SK-N-SH (cell line): ENCODE results near the gene ABLIM1. TPM values are rescaled to one million over a fixed set of nuclear protein-coding genes. Genes with fewer than 3 reads are reported as not detected.

Experiments used
- CTCF ChIA-PET: fragments of 300-600, 350-600 bp; formaldehyde crosslinking; extraction: SDS; loops from one replicate; lab custom pipeline; 2021; lab: Yijun Ruan, JAX
- POLR2A ChIA-PET: fragments of 350-600 bp; sonication (Branson Sonifier 250); formaldehyde crosslinking; extraction: SDS; loops from one replicate; lab custom pipeline; 2020; ENCODE audit warnings: antibody characterized with exemption, inconsistent platforms; lab: Yijun Ruan, JAX
- DNase-seq: peaks from one replicate; pipeline ENCODE4 v3.0.0; 2012
- H2AFZ ChIP-seq: fragments of 200-600 bp; sonication (generic); 2 replicates; pipeline ENCODE4 v1.8.1; 2016; ENCODE audit warnings: antibody characterized with exemption, mild to moderate bottlenecking, low read depth
- H3F3A ChIP-seq: fragments of 200-600 bp; sonication (generic); replicated peaks from 2 replicates; pipeline ENCODE3; 2016; ENCODE audit warnings: antibody characterized with exemption, mild to moderate bottlenecking; ENCODE audit not compliant: insufficient read depth
- H3K27ac ChIP-seq, 2 experiments: fragments of 200-500 bp in 1 of 2; fragments of 200-600 bp in 1 of 2; sonication (Bioruptor generic) in 1 of 2; sonication (generic), shearing (Covaris generic) in 1 of 2; 2 replicates each; pipeline versions ENCODE4 v1.5.1 to v1.6.1; 2014 to 2016; ENCODE audit warnings: low read depth in 2 of 2, inconsistent platforms in 1 of 2, low read length in 1 of 2, mild to moderate bottlenecking in 1 of 2, mixed read lengths in 1 of 2
- H3K27me3 ChIP-seq: fragments of 200-600 bp; sonication (generic), shearing (Covaris generic); 2 replicates; pipeline ENCODE4 v1.6.1; 2016; ENCODE audit warnings: mixed run types; ENCODE audit not compliant: insufficient read depth
- H3K36me3 ChIP-seq, 2 experiments: fragments of 200-500 bp in 1 of 2; fragments of 200-600 bp in 1 of 2; sonication (Bioruptor generic) in 1 of 2; sonication (generic) in 1 of 2; replicated peaks in 1 of 2; 2 replicates each; pipeline versions ENCODE3 to v1.5.1; 2014 to 2016; ENCODE audit warnings: low read length in 1 of 2, mild to moderate bottlenecking in 1 of 2; ENCODE audit not compliant: insufficient read depth in 2 of 2, control insufficient read depth in 1 of 2
- H3K4me1 ChIP-seq, 2 experiments: fragments of 200-500 bp in 1 of 2; fragments of 200-600 bp in 1 of 2; sonication (Bioruptor generic) in 1 of 2; sonication (generic), shearing (Covaris generic) in 1 of 2; 2 replicates each; pipeline versions ENCODE4 v1.5.1 to v1.6.1; 2014 to 2016; ENCODE audit warnings: low read depth in 1 of 2, low read length in 1 of 2, mixed run types in 1 of 2; ENCODE audit not compliant: insufficient read depth in 2 of 2, control insufficient read depth in 1 of 2
- H3K4me2 ChIP-seq: fragments of 200-600 bp; sonication (generic), shearing (Covaris generic); 2 replicates; pipeline ENCODE4 v1.6.1; 2017; ENCODE audit warnings: mixed run types
- H3K4me3 ChIP-seq, 2 experiments: fragments of 200-500 bp in 1 of 2; fragments of 200-600 bp in 1 of 2; sonication (Bioruptor generic) in 1 of 2; sonication (generic), shearing (Covaris generic) in 1 of 2; 2 replicates each; pipeline versions ENCODE4 v1.5.1 to v1.8.1; 2014 to 2016; ENCODE audit warnings: low read depth in 2 of 2, inconsistent platforms in 1 of 2, low read length in 1 of 2, mild to moderate bottlenecking in 1 of 2, mixed read lengths in 1 of 2, moderate library complexity in 1 of 2
- H3K79me2 ChIP-seq: fragments of 200-600 bp; sonication (generic); 2 replicates; pipeline ENCODE4 v1.8.1; 2017; ENCODE audit warnings: mild to moderate bottlenecking; ENCODE audit not compliant: insufficient read depth
- H3K9ac ChIP-seq: fragments of 200-600 bp; sonication (generic); 2 replicates; pipeline ENCODE4 v1.6.1; 2017; ENCODE audit warnings: mixed run types
- H3K9me2 ChIP-seq: fragments of 200-600 bp; sonication (generic); 2 replicates; pipeline ENCODE4 v1.6.1; 2017; ENCODE audit warnings: mixed run types
- H3K9me3 ChIP-seq: fragments of 200-600 bp; sonication (generic); 2 replicates; pipeline ENCODE4 v1.6.1; 2017; ENCODE audit warnings: mixed run types, mild to moderate bottlenecking, moderate library complexity
- H4K20me1 ChIP-seq: fragments of 200-600 bp; sonication (generic); 2 replicates; pipeline ENCODE4 v1.6.1; 2017; ENCODE audit warnings: mild to moderate bottlenecking, mixed run types; ENCODE audit not compliant: insufficient read depth
- GABPA ChIP-seq: IDR thresholded peaks from 2 replicates; pipeline ENCODE4 v1.4.0; 2012; ENCODE audit warnings: low read depth, mild to moderate bottlenecking
- GATA2 ChIP-seq: sonication (generic); formaldehyde crosslinking; IDR thresholded peaks from 2 replicates; pipeline ENCODE4 v1.5.0; 2020; ENCODE audit warnings: mild to moderate bottlenecking, missing genetic modification reagents
- JUND ChIP-seq: IDR thresholded peaks from 2 replicates; pipeline ENCODE4 v1.4.0; 2012
- MXI1 ChIP-seq: IDR thresholded peaks from 2 replicates; pipeline ENCODE4 v1.6.1; 2012; ENCODE audit warnings: mild to moderate bottlenecking, low read depth, low read length, improper control_type of control experiment
- POLR2AphosphoS5 ChIP-seq: IDR thresholded peaks from 2 replicates; pipeline ENCODE4 v1.6.1; 2012; ENCODE audit warnings: low read depth, low read length
- RAD21 ChIP-seq: IDR thresholded peaks from 2 replicates; pipeline ENCODE4 v1.6.1; 2012; ENCODE audit warnings: mild to moderate bottlenecking, low read length
- RXRA ChIP-seq: IDR thresholded peaks from 2 replicates; pipeline ENCODE4 v1.4.0; 2012; ENCODE audit warnings: low read depth, mild to moderate bottlenecking, borderline replicate concordance
- WGBS: methylation state at CpG from one replicate; pipeline ENCODE4 v1.1.6; 2017; ENCODE audit warnings: low lambda C conversion rate; 5-methylcytosine and 5-hydroxymethylcytosine counted together
- polyA plus RNA-seq, 3 experiments: library from polyadenylated mRNA; depleted of rRNA; stranded (reverse); fragments of >200 nt; gene quantifications; 2 replicates each; pipeline ENCODE4 v1.2.3, GENCODE V29; 2012
- TF ChIP-seq, protein P1 (sequence below): IDR thresholded peaks from 2 replicates; pipeline ENCODE4 v1.6.1; 2012; ENCODE audit warnings: mild to moderate bottlenecking, low read depth, low read length, moderate library complexity
- TF ChIP-seq, protein P2 (sequence below): IDR thresholded peaks from 2 replicates; pipeline ENCODE4; 2012
- TF ChIP-seq, protein P3 (sequence below): IDR thresholded peaks from 2 replicates; pipeline ENCODE4 v1.4.0; 2012; ENCODE audit warnings: low read depth, borderline replicate concordance

Gene ABLIM1
- polyA plus RNA-seq, 1 of the 3 experiments (the other 2 are of a cell fraction) = 16.1 TPM

DNA sequence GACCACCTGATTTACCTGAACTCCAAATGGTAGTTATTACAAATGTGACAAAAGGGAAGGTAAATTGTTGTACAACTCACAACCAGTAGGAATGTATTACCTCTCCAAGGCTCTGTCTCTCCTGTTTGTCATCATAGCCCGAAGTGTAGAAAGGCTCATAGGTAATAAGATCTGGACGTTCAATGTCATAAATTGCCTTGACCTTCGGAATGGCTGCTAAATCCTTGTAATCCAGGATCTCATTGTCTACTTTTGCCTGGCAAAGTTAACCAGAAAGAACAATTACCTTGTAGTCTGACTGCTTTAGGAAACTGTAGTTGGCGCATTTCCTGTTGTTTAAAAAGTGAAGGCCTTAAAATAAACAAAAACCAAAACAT, 185.2 kb downstream of the ABLIM1 start:
- ChIA-PET CTCF (interaction anchor here (0.6 to 7.6 kb wide), 9 partner anchors 9 to 904 kb away, joined by 3 to 110 read pairs (median 5); no protein-coding TSS in a partner anchor), POLR2A (no interaction called here)
- Histone ChIP-seq H4K20me1 (no peaks in the 10 kb centered on the region), H3K4me3 (no peak overlapping the region), H3K9me3 (no peaks in the 10 kb centered on the region), H3K9me2 (no peaks in the 10 kb centered on the region), H3K27me3 (no peaks in the 10 kb centered on the region), H3F3A (peaks cover 2% of the 10 kb centered on the region), H2AFZ (no peak overlapping the region), H3K79me2 (no peaks in the 10 kb centered on the region), H3K4me1 (no peaks in the 10 kb centered on the region), H3K27ac (no peak overlapping the region), H3K4me2 (no peak overlapping the region), H3K36me3 (no peaks in the 10 kb centered on the region), H3K9ac (no peak overlapping the region)
- DNase-seq = no peak
- TF ChIP-seq, protein P1, sequence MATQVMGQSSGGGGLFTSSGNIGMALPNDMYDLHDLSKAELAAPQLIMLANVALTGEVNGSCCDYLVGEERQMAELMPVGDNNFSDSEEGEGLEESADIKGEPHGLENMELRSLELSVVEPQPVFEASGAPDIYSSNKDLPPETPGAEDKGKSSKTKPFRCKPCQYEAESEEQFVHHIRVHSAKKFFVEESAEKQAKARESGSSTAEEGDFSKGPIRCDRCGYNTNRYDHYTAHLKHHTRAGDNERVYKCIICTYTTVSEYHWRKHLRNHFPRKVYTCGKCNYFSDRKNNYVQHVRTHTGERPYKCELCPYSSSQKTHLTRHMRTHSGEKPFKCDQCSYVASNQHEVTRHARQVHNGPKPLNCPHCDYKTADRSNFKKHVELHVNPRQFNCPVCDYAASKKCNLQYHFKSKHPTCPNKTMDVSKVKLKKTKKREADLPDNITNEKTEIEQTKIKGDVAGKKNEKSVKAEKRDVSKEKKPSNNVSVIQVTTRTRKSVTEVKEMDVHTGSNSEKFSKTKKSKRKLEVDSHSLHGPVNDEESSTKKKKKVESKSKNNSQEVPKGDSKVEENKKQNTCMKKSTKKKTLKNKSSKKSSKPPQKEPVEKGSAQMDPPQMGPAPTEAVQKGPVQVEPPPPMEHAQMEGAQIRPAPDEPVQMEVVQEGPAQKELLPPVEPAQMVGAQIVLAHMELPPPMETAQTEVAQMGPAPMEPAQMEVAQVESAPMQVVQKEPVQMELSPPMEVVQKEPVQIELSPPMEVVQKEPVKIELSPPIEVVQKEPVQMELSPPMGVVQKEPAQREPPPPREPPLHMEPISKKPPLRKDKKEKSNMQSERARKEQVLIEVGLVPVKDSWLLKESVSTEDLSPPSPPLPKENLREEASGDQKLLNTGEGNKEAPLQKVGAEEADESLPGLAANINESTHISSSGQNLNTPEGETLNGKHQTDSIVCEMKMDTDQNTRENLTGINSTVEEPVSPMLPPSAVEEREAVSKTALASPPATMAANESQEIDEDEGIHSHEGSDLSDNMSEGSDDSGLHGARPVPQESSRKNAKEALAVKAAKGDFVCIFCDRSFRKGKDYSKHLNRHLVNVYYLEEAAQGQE = no peak
- TF ChIP-seq, protein P2, sequence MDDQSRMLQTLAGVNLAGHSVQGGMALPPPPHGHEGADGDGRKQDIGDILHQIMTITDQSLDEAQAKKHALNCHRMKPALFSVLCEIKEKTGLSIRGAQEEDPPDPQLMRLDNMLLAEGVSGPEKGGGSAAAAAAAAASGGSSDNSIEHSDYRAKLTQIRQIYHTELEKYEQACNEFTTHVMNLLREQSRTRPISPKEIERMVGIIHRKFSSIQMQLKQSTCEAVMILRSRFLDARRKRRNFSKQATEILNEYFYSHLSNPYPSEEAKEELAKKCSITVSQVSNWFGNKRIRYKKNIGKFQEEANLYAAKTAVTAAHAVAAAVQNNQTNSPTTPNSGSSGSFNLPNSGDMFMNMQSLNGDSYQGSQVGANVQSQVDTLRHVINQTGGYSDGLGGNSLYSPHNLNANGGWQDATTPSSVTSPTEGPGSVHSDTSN = no peak
- WGBS = 95% methylated on average over 4 of the region's 4 CpGs

DNA sequence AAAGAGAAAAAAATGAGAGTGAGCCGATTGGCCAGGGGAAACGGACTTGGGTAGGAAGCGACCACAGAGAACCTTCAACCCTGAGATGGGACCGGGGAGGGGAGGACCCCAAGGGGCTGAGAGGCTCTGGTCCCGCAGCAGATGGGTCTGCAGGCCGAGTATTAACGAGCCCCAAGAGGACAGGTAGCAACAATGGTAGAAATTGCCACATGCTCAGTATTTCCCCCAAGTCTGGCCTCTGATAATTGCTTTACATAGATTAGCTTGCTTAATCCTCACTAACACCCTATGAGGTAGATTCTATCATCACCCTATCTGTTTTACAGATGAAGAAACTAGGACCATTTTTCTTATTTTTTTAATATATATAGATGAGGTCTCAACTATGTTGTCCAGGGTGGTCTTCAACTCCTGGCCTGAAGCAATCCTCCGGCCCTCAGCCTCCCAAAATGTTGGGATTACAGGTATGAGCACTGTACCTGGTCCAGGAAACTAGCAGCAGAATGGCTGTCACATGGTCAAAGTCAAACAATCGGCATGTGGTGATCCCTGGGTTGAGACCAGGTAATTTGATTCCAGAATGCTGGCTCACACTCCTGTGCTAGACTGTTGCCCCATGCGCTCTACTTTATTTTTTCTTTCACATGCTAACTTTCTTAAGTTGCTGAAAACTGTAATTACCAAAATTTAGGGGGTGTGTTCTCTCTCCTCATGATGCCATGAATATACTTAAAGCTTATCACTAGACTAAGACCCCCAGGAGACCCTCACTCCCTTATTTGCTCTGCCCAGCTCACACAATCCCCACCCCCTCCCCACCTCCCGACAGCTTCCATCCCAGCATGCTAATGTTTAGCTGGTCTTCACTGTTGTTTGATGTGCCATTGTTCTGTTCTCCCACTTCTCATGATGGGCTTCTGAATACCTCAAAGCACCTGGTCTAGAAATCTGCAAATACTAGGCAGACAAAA, 185.9 kb downstream of the ABLIM1 start:
- H3K4me2 ChIP-seq = no peak overlapping the region
- H3K36me3 ChIP-seq = no peaks in the 10 kb centered on the region
- ChIA-PET CTCF (interaction anchor here (0.6 to 7.6 kb wide), 55 partner anchors 10 to 821 kb away, joined by 3 to 110 read pairs (median 4); partner anchors contain the start of gene FHIP2A), POLR2A (interaction anchor here (0.6 kb wide), 1 partner anchor 13 kb away, joined by 3 read pairs; no protein-coding TSS in a partner anchor)
- no peak overlapping the region for H3K9ac ChIP-seq
- no peaks in the 10 kb centered on the region for H3K79me2 ChIP-seq
- H3K27me3 ChIP-seq = no peaks in the 10 kb centered on the region
- H2AFZ ChIP-seq = no peak overlapping the region
- no peak overlapping the region for H3K27ac ChIP-seq
- H3K9me2 ChIP-seq = no peaks in the 10 kb centered on the region
- H3F3A ChIP-seq = peaks cover 2% of the 10 kb centered on the region
- H3K9me3 ChIP-seq = no peaks in the 10 kb centered on the region
- TF ChIP-seq POLR2AphosphoS5 = no peak
- TF ChIP-seq JUND = no peak
- TF ChIP-seq GATA2 (CRISPR knock-in tag) = no peak
- TF ChIP-seq, protein P3, sequence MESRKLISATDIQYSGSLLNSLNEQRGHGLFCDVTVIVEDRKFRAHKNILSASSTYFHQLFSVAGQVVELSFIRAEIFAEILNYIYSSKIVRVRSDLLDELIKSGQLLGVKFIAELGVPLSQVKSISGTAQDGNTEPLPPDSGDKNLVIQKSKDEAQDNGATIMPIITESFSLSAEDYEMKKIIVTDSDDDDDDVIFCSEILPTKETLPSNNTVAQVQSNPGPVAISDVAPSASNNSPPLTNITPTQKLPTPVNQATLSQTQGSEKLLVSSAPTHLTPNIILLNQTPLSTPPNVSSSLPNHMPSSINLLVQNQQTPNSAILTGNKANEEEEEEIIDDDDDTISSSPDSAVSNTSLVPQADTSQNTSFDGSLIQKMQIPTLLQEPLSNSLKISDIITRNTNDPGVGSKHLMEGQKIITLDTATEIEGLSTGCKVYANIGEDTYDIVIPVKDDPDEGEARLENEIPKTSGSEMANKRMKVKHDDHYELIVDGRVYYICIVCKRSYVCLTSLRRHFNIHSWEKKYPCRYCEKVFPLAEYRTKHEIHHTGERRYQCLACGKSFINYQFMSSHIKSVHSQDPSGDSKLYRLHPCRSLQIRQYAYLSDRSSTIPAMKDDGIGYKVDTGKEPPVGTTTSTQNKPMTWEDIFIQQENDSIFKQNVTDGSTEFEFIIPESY = no peak
- TF ChIP-seq RXRA = no peak
- TF ChIP-seq MXI1 = no peak
- no peak for TF ChIP-seq GABPA
- TF ChIP-seq RAD21 = no peak
- no peaks in the 10 kb centered on the region for H4K20me1 ChIP-seq
- 73% methylated on average over 11 of the region's 11 CpGs for WGBS
- no peak overlapping the region for H3K4me3 ChIP-seq
- no peak for DNase-seq
- H3K4me1 ChIP-seq = no peaks in the 10 kb centered on the region
